Islet of Langerhans (tissue), 1 donor: ENCODE data around the gene TRAK2.

Experiments
- FAIRE-seq: peaks from one replicate; lab custom pipeline; 2011; peaks lifted over from hg19 to GRCh38; lab: Jason Lieb, UNC

TRAK2 gene

GRCh38 chr2:201361078-201361733 lies 90.1 kb downstream of the TRAK2 start:
- FAIRE-seq, result no peak

GRCh38 chr2:201360256-201360655 lies 91.0 kb downstream of the TRAK2 start:
- FAIRE-seq, result no peak

GRCh38 chr2:201358684-201359083 lies 92.6 kb downstream of the TRAK2 start:
- no peak for FAIRE-seq

- FAIRE-seq, result no peak
Observed at GRCh38 chr2:201357221-201357620, 94.0 kb downstream of the TRAK2 start, which contains the start of gene FLACC1. FLACC1 (minus strand) TSS chr2:201357345; CDS start chr2:201351404, 5,941 bp downstream.

- FAIRE-seq, result no peak
Observed at GRCh38 chr2:201353116-201353515, 98.1 kb downstream of the TRAK2 start.

- no peak for FAIRE-seq
Observed at GRCh38 chr2:201350879-201351278, 100.4 kb downstream of the TRAK2 start.

- FAIRE-seq, result no peak
Observed at GRCh38 chr2:201349601-201350000, 101.7 kb downstream of the TRAK2 start.

- no peak for FAIRE-seq
Observed at GRCh38 chr2:201348758-201349157, 102.5 kb downstream of the TRAK2 start.

GRCh38 chr2:201347138-201347537 lies 104.1 kb downstream of the TRAK2 start:
- FAIRE-seq, result no peak

- no peak for FAIRE-seq
Observed at GRCh38 chr2:201345625-201346213, 105.5 kb downstream of the TRAK2 start.

GRCh38 chr2:201344663-201345366 lies 106.4 kb downstream of the TRAK2 start:
- FAIRE-seq, result no peak

GRCh38 chr2:201343559-201343958 lies 107.7 kb downstream of the TRAK2 start:
- FAIRE-seq, result no peak

- FAIRE-seq, result no peak
Observed at GRCh38 chr2:201342923-201343322, 108.3 kb downstream of the TRAK2 start.

GRCh38 chr2:201329409-201329808 lies 121.8 kb downstream of the TRAK2 start:
- FAIRE-seq, result no peak

GRCh38 chr2:201327678-201328077 lies 123.6 kb downstream of the TRAK2 start:
- FAIRE-seq, result no peak
